SK-N-SH (cell line): ENCODE data around the gene HSPE1. TPM values are rescaled to one million over a fixed set of nuclear protein-coding genes. Genes with fewer than 3 reads are reported as not detected.

Experiments
- polyA plus RNA-seq, 3 experiments: library from polyadenylated mRNA; depleted of rRNA; stranded (reverse); fragments of >200 nt; gene quantifications; 2 replicates each; pipeline ENCODE4 v1.2.3, GENCODE V29; 2012
- small RNA-seq, 7 experiments: library from RNA; depleted of rRNA; stranded (forward); fragments of <200 nt; gene quantifications; one replicate each; pipeline ENCODE3, GENCODE V24; 2012

HSPE1 gene
- polyA plus RNA-seq, 1 of the 3 experiments (the other 2 are of a cell fraction): 130 TPM

Small RNAs within 50 kb of the gene (small RNA-seq; reads per million reads assigned to genes)
- gene AC020550.1: 0 to 3.5 (median 0) reads per million in 7 experiments

Other genes with a start within 250 kb of the HSPE1 start
- 12.3 and 12.5 TPM in 2 replicates for gene ANKRD44, start 189.6 kb upstream of the HSPE1 start, polyA plus RNA-seq (2012; rRNA removed)
- gene SF3B1, start 65.4 kb upstream of the HSPE1 start, polyA plus RNA-seq (2012; rRNA removed): 162 and 276 TPM in 2 replicates
- gene COQ10B, start 46.8 kb upstream of the HSPE1 start, polyA plus RNA-seq (2012; rRNA removed): 3.6 and 4.5 TPM in 2 replicates
- gene HSPD1, start 539 bp upstream of the HSPE1 start, polyA plus RNA-seq (2012; rRNA removed): 212 and 227 TPM in 2 replicates
- gene MOB4, start 15.7 kb downstream of the HSPE1 start, polyA plus RNA-seq (2012; rRNA removed): 22.0 and 24.6 TPM in 2 replicates
- 0.05 and 0.08 TPM in 2 replicates for gene RFTN2, start 175.2 kb downstream of the HSPE1 start, polyA plus RNA-seq (2012; rRNA removed)
- gene MARS2, start 205.0 kb downstream of the HSPE1 start, polyA plus RNA-seq (2012; rRNA removed): 2.4 and 3.0 TPM in 2 replicates